Hepatocyte (in vitro differentiated cells): ENCODE data around the gene RASA3. TPM values are rescaled to one million over a fixed set of nuclear protein-coding genes. Genes with fewer than 3 reads are reported as not detected.
"Not testable (repeated sequence)": the region's sequence is repeated elsewhere in the genome, so short reads cannot be mapped to it uniquely, and the experiment has no call there.

Experiments
- DNase-seq: peaks from one replicate; pipeline ENCODE4 v3.0.0-alpha.2; 2016; ENCODE audit warnings: low spot score
- H2AFZ ChIP-seq: fragments of 200-600 bp; sonication (generic); 2 replicates; pipeline ENCODE4 v1.6.0; 2016; ENCODE audit warnings: antibody characterized with exemption, mild to moderate bottlenecking
- H3K27ac ChIP-seq: fragments of 200-600 bp; sonication (generic); 2 replicates; pipeline ENCODE4 v1.5.1; 2016; ENCODE audit warnings: mild to moderate bottlenecking
- H3K27me3 ChIP-seq: fragments of 200-600 bp; sonication (generic); 2 replicates; pipeline ENCODE4 v1.6.1; 2016
- H3K36me3 ChIP-seq: fragments of 200-600 bp; sonication (generic); replicated peaks from 2 replicates; pipeline ENCODE4 v1.5.1; 2016; ENCODE audit warnings: low read depth; ENCODE audit not compliant: insufficient read depth
- H3K4me1 ChIP-seq: fragments of 200-600 bp; sonication (generic); 2 replicates; pipeline ENCODE4 v1.5.1; 2016; ENCODE audit warnings: mild to moderate bottlenecking, moderate library complexity; ENCODE audit not compliant: insufficient read depth
- H3K4me2 ChIP-seq: fragments of 200-600 bp; sonication (generic); 2 replicates; pipeline ENCODE4 v1.6.0; 2016
- H3K4me3 ChIP-seq: fragments of 200-600 bp; sonication (generic); 2 replicates; pipeline ENCODE4 v1.5.1; 2016; ENCODE audit warnings: mild to moderate bottlenecking
- H3K79me2 ChIP-seq: fragments of 200-600 bp; sonication (generic); 2 replicates; pipeline ENCODE4 v1.6.0; 2017; ENCODE audit warnings: mild to moderate bottlenecking
- H3K9me2 ChIP-seq: fragments of 200-600 bp; sonication (generic); replicated peaks from 2 replicates; pipeline ENCODE4 v1.6.0; 2017; ENCODE audit warnings: mild to moderate bottlenecking; ENCODE audit not compliant: insufficient read depth
- H3K9me3 ChIP-seq: fragments of 200-600 bp; sonication (generic); 2 replicates; pipeline ENCODE4 v1.5.1; 2016; ENCODE audit warnings: low read depth, mild to moderate bottlenecking
- H4K20me1 ChIP-seq: fragments of 200-600 bp; sonication (generic); 2 replicates; pipeline ENCODE4 v1.6.0; 2016; ENCODE audit warnings: mild to moderate bottlenecking; ENCODE audit not compliant: insufficient read depth, poor library complexity, severe bottlenecking
- EZH2 ChIP-seq: fragments of 200-600 bp; sonication (generic); IDR thresholded peaks from 2 replicates; pipeline ENCODE4 v1.6.1; 2016; ENCODE audit warnings: antibody characterized with exemption, mild to moderate bottlenecking, borderline replicate concordance
- EZH2phosphoT487 ChIP-seq: fragments of 200-600 bp; sonication (generic); IDR thresholded peaks from one replicate; pipeline ENCODE4 v1.6.1; 2018; ENCODE audit warnings: antibody characterized with exemption, mild to moderate bottlenecking, low read depth, moderate library complexity; ENCODE audit not compliant: unreplicated experiment, severe bottlenecking
- WGBS: methylation state at CpG from one replicate; pipeline ENCODE4 v1.1.6; 2016; ENCODE audit warnings: low lambda C conversion rate; ENCODE audit errors: missing lambda C conversion rate; 5-methylcytosine and 5-hydroxymethylcytosine counted together
- polyA plus RNA-seq: library from polyadenylated mRNA; unstranded; fragments of >200 nt; fragmentation: Nextera tagmentation; extraction: Ambion mirVana; gene quantifications from 2 replicates; pipeline ENCODE4 v1.2.1, GENCODE V29; 2016
- total RNA-seq: library from RNA; depleted of rRNA; stranded (reverse); fragments of >200 nt; gene quantifications from 2 replicates; pipeline ENCODE4 v1.2.3, GENCODE V29; 2014
- TF ChIP-seq, protein P1 (sequence below): fragments of 200-600 bp; sonication (generic); IDR thresholded peaks from 2 replicates; pipeline ENCODE4 v1.5.1; 2016; ENCODE audit warnings: antibody characterized with exemption, mild to moderate bottlenecking; ENCODE audit not compliant: poor library complexity

The RASA3 gene
- total and polyA plus RNA-seq, 2 experiments from 2014 or later, result 5.6 to 6.1 TPM

DNA sequence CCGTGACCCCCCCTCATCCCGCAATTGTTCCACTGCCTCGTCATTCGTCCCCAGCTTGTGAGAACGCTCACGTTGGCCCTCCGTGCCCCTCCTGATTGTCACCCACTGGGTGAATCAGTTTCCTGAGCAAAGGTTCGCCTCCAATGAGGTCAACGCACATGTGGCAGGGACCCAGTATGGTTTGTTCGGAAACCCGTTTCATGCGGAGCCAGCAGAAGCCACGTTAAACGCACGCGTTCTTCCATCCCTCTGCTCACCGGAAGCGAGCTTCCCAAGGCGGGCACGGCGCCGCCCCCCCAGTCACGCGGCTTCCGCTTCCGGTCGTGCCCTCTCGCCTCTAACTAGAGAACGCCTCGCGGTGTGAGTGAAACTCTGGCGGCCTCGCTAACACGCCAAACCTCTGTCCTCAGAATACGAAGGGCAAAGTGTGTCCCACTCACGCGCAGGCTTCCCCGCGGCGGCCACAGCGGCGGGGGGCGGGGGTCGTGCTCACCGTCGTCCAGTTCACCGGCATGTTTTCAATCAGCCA is 28.7 kb upstream of the RASA3 start:
- Histone ChIP-seq H3K4me3 (no peak overlapping the region), H4K20me1 (no peaks in the 10 kb centered on the region), H3K36me3 (no peaks in the 10 kb centered on the region), H2AFZ (no peak overlapping the region), H3K9me3 (no peaks in the 10 kb centered on the region), H3K27ac (no peak overlapping the region), H3K9me2 (no peaks in the 10 kb centered on the region), H3K4me1 (no peaks in the 10 kb centered on the region), H3K79me2 (no peaks in the 10 kb centered on the region), H3K4me2 (no peak overlapping the region), H3K27me3 (peaks cover 3% of the 10 kb centered on the region)
- no peak for DNase-seq
- 96% methylated on average over 47 of the region's 47 CpGs for WGBS
- TF ChIP-seq, protein P1, sequence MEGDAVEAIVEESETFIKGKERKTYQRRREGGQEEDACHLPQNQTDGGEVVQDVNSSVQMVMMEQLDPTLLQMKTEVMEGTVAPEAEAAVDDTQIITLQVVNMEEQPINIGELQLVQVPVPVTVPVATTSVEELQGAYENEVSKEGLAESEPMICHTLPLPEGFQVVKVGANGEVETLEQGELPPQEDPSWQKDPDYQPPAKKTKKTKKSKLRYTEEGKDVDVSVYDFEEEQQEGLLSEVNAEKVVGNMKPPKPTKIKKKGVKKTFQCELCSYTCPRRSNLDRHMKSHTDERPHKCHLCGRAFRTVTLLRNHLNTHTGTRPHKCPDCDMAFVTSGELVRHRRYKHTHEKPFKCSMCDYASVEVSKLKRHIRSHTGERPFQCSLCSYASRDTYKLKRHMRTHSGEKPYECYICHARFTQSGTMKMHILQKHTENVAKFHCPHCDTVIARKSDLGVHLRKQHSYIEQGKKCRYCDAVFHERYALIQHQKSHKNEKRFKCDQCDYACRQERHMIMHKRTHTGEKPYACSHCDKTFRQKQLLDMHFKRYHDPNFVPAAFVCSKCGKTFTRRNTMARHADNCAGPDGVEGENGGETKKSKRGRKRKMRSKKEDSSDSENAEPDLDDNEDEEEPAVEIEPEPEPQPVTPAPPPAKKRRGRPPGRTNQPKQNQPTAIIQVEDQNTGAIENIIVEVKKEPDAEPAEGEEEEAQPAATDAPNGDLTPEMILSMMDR, result no peak
- TF ChIP-seq EZH2 (no peak), EZH2phosphoT487 (no peak)

DNA sequence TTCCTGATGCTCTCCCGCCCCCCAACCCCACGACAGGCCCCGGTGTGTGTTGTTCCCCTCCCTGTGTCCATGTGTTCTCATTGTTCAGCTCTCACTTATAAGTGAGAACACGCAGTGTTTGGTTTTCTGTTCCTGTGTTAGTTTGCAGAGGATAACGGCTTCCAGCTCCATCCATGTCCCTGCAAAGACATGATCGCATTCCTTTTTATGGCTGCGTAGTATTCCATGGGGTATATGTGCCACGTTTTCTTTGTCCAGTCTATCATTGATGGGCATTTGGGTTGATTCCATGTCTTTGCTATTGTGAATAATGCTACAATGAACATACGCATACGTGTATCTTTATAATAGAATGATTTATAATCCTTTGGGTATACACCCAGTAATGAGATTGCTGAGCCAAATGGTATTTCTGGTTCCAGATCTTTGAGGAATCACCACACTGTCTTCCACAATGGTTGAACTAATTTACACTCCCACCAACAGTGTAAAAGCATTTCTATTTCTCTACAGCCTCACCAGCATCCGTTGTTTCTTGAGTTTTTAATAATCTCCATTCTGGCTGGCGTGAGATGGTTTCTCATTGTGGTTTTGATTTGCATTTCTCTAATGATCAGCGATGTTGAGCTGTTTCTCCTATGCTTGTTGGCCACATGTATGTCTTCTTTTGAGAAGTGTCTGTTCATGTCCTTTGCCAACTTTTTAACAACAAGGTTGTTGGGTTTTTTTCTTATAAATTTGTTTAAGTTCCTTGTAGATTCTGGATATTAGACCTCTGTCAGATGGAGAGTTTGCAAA is 26.6 kb upstream of the RASA3 start:
- not testable (repeated sequence) for H3K4me3 ChIP-seq, H3K4me2 ChIP-seq, H3K36me3 ChIP-seq, H3K27me3 ChIP-seq, DNase-seq, H3K79me2 ChIP-seq, H3K4me1 ChIP-seq, H2AFZ ChIP-seq, H3K9me2 ChIP-seq, H3K27ac ChIP-seq, H3K9me3 ChIP-seq, H4K20me1 ChIP-seq
- 88% methylated on average over 13 of the region's 13 CpGs for WGBS

DNA sequence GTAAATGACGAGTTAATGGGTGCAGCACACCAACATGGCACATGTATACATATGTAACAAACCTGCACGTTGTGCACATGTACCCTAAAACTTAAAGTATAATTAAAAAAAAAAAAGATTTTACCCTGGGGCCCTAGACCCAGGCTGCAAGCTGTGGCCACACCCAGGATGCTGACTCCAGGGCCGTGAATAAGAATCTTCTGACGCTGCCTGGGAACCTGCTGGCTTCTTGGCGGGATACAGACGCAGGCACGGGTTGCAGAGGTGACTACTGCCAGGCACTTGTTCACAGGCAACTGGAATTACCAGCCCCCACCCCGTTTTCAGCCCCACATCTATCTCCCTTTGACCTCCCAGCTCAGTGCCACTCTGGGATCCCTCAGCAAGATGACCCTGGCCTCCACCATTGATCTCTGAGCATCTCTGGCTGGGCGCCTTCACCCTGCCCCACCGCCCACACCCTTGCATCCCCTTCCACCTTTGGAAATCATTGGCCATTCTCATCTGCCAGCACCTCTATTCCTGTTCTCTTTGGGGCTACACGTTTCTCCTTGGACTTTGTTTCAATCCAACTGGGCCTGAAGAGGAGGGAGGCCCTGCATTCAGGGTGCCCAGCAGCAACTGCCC is 25.6 kb upstream of the RASA3 start:
- WGBS, result 78% methylated on average over 11 of the region's 11 CpGs
- H3K79me2 ChIP-seq, result no peaks in the 10 kb centered on the region
- no peaks in the 10 kb centered on the region for H3K9me2 ChIP-seq
- peaks cover 3% of the 10 kb centered on the region for H3K27me3 ChIP-seq
- TF ChIP-seq EZH2phosphoT487 (no peak), EZH2 (no peak)
- TF ChIP-seq, protein P1, result no peak
- H3K4me2 ChIP-seq, result no peak overlapping the region
- H3K27ac ChIP-seq, result no peak overlapping the region
- no peaks in the 10 kb centered on the region for H3K4me1 ChIP-seq
- DNase-seq, result no peak
- H4K20me1 ChIP-seq, result no peaks in the 10 kb centered on the region
- no peaks in the 10 kb centered on the region for H3K9me3 ChIP-seq
- no peak overlapping the region for H3K4me3 ChIP-seq
- no peaks in the 10 kb centered on the region for H3K36me3 ChIP-seq
- no peak overlapping the region for H2AFZ ChIP-seq
